GM12891 (cell line): Measurements from ENCODE around the gene ZNF598.
A peak's percentile ranks its signal among the peaks of the same experiment; 100 is the strongest.

Source experiments
- DNase-seq: peaks from one replicate; pipeline ENCODE4 v3.0.0; 2011; ENCODE audit warnings: low spot score; ENCODE audit not compliant: insufficient read length
- FAIRE-seq: peaks from 2 replicates; lab custom pipeline; 2011; peaks lifted over from hg19 to GRCh38; lab: Jason Lieb, UNC
- PAX5 ChIP-seq: IDR thresholded peaks from 2 replicates; pipeline ENCODE4 v1.6.1; 2011; ENCODE audit warnings: low read length, moderate library complexity, mild to moderate bottlenecking; ENCODE audit not compliant: insufficient read depth, severe bottlenecking
- POLR2A ChIP-seq: IDR thresholded peaks from 2 replicates; pipeline ENCODE4 v1.6.1; 2011; ENCODE audit warnings: low read depth, low read length, control low read depth
- POLR2AphosphoS5 ChIP-seq: IDR thresholded peaks from 2 replicates; pipeline ENCODE4 v1.6.1; 2011; ENCODE audit warnings: low read depth, low read length, control low read depth
- POU2F2 ChIP-seq: IDR thresholded peaks from 2 replicates; pipeline ENCODE4 v1.6.1; 2011; ENCODE audit warnings: low read depth, mild to moderate bottlenecking, control low read depth, low read length, moderate library complexity
- SPI1 ChIP-seq: IDR thresholded peaks from 2 replicates; pipeline ENCODE4 v1.6.1; 2011; ENCODE audit warnings: low read depth, low read length, control low read depth
- TAF1 ChIP-seq: IDR thresholded peaks from 2 replicates; pipeline ENCODE4 v1.6.1; 2011; ENCODE audit warnings: low read depth, low read length, control low read depth

Gene ZNF598

GRCh38 chr16:2007081-2007836 lies 2.4 kb downstream of the ZNF598 start:
- no peak for DNase-seq
- no peak for FAIRE-seq
- no peak for TF ChIP-seq TAF1
- no peak for TF ChIP-seq PAX5
- TF ChIP-seq POLR2A, result no peak
- no peak for TF ChIP-seq SPI1
- TF ChIP-seq POU2F2, result no peak

- no peak for DNase-seq
- FAIRE-seq, result no peak
- TF ChIP-seq SPI1 (no peak), TAF1 (no peak), POLR2A (no peak), POU2F2 (no peak), POLR2AphosphoS5 (no peak), PAX5 (no peak)
These were observed 3.3 kb downstream of the ZNF598 start for GRCh38 chr16:2006317-2006716.

GRCh38 chr16:2005646-2006045 lies 4.0 kb downstream of the ZNF598 start:
- no peak for TF ChIP-seq POU2F2
- TF ChIP-seq TAF1, result no peak
- TF ChIP-seq POLR2AphosphoS5, result no peak
- TF ChIP-seq PAX5, result no peak
- no peak for TF ChIP-seq POLR2A
- FAIRE-seq, result no peak
- no peak for DNase-seq

- no peak for DNase-seq
- TF ChIP-seq SPI1, result no peak
- no peak for TF ChIP-seq TAF1
- FAIRE-seq, result no peak
These were observed 4.7 kb downstream of the ZNF598 start for GRCh38 chr16:2004795-2005517.

- TF ChIP-seq POU2F2, result no peak
- no peak for TF ChIP-seq TAF1
- no peak for TF ChIP-seq POLR2AphosphoS5
- no peak for TF ChIP-seq POLR2A
- no peak for TF ChIP-seq PAX5
- no peak for TF ChIP-seq SPI1
- peak; percentile 90 for FAIRE-seq
- peak; percentile 99 for DNase-seq
These were observed 5.6 kb downstream of the ZNF598 start for GRCh38 chr16:2003827-2004641.

GRCh38 chr16:2003231-2003826 lies 6.3 kb downstream of the ZNF598 start:
- TF ChIP-seq PAX5 (no peak), POU2F2 (no peak), TAF1 (no peak), POLR2A (no peak), SPI1 (no peak), POLR2AphosphoS5 (no peak)
- DNase-seq (no peak), FAIRE-seq (no peak)

GRCh38 chr16:2002406-2003230 lies 7.0 kb downstream of the ZNF598 start:
- no peak for FAIRE-seq
- no peak for DNase-seq
- TF ChIP-seq PAX5 (no peak), POLR2AphosphoS5 (no peak), SPI1 (no peak), POLR2A (no peak), POU2F2 (no peak), TAF1 (no peak)

GRCh38 chr16:2001456-2002355 lies 7.9 kb downstream of the ZNF598 start:
- FAIRE-seq, result no peak
- no peak for DNase-seq
- TF ChIP-seq PAX5, result no peak
- no peak for TF ChIP-seq SPI1
